H1 (cell line): ENCODE measurements around the gene NAMPT. TPM values are rescaled to one million over a fixed set of nuclear protein-coding genes. Genes with fewer than 3 reads are reported as not detected.

ENCODE experiments used
- CTCF ChIA-PET: fragments of 300-600 bp; sonication (Branson Sonifier 250); formaldehyde crosslinking; loops from one replicate; lab custom pipeline; 2021; ENCODE audit not compliant: partially characterized antibody; lab: Charles Lee
- POLR2A ChIA-PET: fragments of 300-600 bp; sonication (Branson Sonifier 250); formaldehyde crosslinking; loops from one replicate; lab custom pipeline; 2021; ENCODE audit warnings: inconsistent platforms; ENCODE audit not compliant: partially characterized antibody; lab: Charles Lee
- DNase-seq, 2 experiments: peaks; one replicate each; pipeline versions ENCODE4 v3.0.0 to v3.0.0-alpha.2; 2010 to 2022; ENCODE audit warnings: low spot score in 2 of 2, low read depth in 1 of 2, mixed read lengths in 1 of 2
- FAIRE-seq: peaks from 2 replicates; lab custom pipeline; 2011; peaks lifted over from hg19 to GRCh38; lab: Jason Lieb, UNC
- H2AFZ ChIP-seq: 2 replicates; pipeline ENCODE4 v1.8.1; 2012; ENCODE audit warnings: low read length, inconsistent platforms
- H2AK5ac ChIP-seq: 2 replicates; pipeline ENCODE4 v1.6.1; 2013; ENCODE audit warnings: low read depth, low read length
- H2BK120ac ChIP-seq: replicated peaks from 2 replicates; pipeline ENCODE3; 2013; ENCODE audit warnings: low read depth, low read length, inconsistent platforms
- H2BK12ac ChIP-seq: 2 replicates; pipeline ENCODE4 v1.6.1; 2013; ENCODE audit warnings: low read depth, low read length
- H2BK15ac ChIP-seq: 2 replicates; pipeline ENCODE4 v1.6.1; 2013; ENCODE audit warnings: low read length
- H2BK20ac ChIP-seq: 2 replicates; pipeline ENCODE4 v1.6.1; 2013; ENCODE audit warnings: low read length
- H2BK5ac ChIP-seq: 2 replicates; pipeline ENCODE4 v1.6.1; 2013; ENCODE audit warnings: low read depth, low read length
- H3K14ac ChIP-seq: 2 replicates; pipeline ENCODE4 v1.6.1; 2013; ENCODE audit warnings: inconsistent platforms; ENCODE audit not compliant: insufficient read length
- H3K18ac ChIP-seq: 2 replicates; pipeline ENCODE4 v1.6.1; 2013; ENCODE audit warnings: low read length; ENCODE audit errors: extremely low read depth
- H3K23ac ChIP-seq: 2 replicates; pipeline ENCODE4 v1.6.1; 2013; ENCODE audit warnings: inconsistent platforms; ENCODE audit not compliant: insufficient read length
- H3K23me2 ChIP-seq: 2 replicates; pipeline ENCODE4 v1.6.1; 2013; ENCODE audit warnings: low read depth, low read length
- H3K27ac ChIP-seq: 2 replicates; pipeline ENCODE4 v1.6.1; 2011; ENCODE audit warnings: low read depth, low read length, inconsistent platforms
- H3K27me3 ChIP-seq, 4 experiments: replicated peaks in 1 of 4; 1 replicate in 1 of 4; 2 replicates in 3 of 4; pipeline versions ENCODE4 v1.6.1 to v1.8.1; 2011 to 2013; ENCODE audit warnings: low read length in 3 of 4, mild to moderate bottlenecking in 3 of 4, inconsistent platforms in 2 of 4, mixed read lengths in 2 of 4, moderate library complexity in 1 of 4; ENCODE audit not compliant: control insufficient read depth in 3 of 4, insufficient read depth in 3 of 4; ENCODE audit errors: extremely low read depth in 1 of 4
- H3K36me3 ChIP-seq, 4 experiments: 2 replicates each; pipeline versions ENCODE4 v1.6.1 to v1.8.1; 2011 to 2013; ENCODE audit warnings: mild to moderate bottlenecking in 4 of 4, low read length in 3 of 4, moderate library complexity in 2 of 4, control low read depth in 1 of 4, inconsistent platforms in 1 of 4; ENCODE audit not compliant: insufficient read depth in 4 of 4, control insufficient read depth in 2 of 4
- H3K4ac ChIP-seq: replicated peaks from 2 replicates; pipeline ENCODE3; 2013; ENCODE audit warnings: low read length, low read depth, mixed read lengths, inconsistent platforms; ENCODE audit not compliant: insufficient read length
- H3K4me1 ChIP-seq, 4 experiments: replicated peaks in 1 of 4; 1 replicate in 1 of 4; 2 replicates in 3 of 4; pipeline versions ENCODE4 v1.6.1 to v1.8.1; 2011 to 2013; ENCODE audit warnings: low read length in 3 of 4, inconsistent platforms in 2 of 4, mixed read lengths in 1 of 4; ENCODE audit not compliant: insufficient read depth in 4 of 4, control insufficient read depth in 3 of 4
- H3K4me2 ChIP-seq, 2 experiments: 2 replicates each; pipeline versions ENCODE4 v1.6.1 to v1.8.1; 2011 to 2013; ENCODE audit warnings: low read depth in 2 of 2, low read length in 2 of 2, control low read depth in 1 of 2, inconsistent platforms in 1 of 2, mild to moderate bottlenecking in 1 of 2; ENCODE audit not compliant: insufficient read depth in 1 of 2
- H3K4me3 ChIP-seq, 4 experiments: fragments of 200-600, 300-600 bp in 1 of 4; sonication (generic), shearing (Covaris generic), sonication (Bioruptor Twin) in 1 of 4; 2 replicates each; pipeline versions ENCODE4 v1.5.1 to v1.8.1; 2011 to 2016; ENCODE audit warnings: low read length in 4 of 4, low read depth in 3 of 4, control low read depth in 2 of 4, inconsistent platforms in 2 of 4, mild to moderate bottlenecking in 2 of 4, mixed read lengths in 1 of 4, moderate library complexity in 1 of 4; ENCODE audit not compliant: insufficient read depth in 2 of 4; ENCODE audit errors: extremely low read depth in 1 of 4
- H3K56ac ChIP-seq: replicated peaks from 2 replicates; pipeline ENCODE3; 2013; ENCODE audit warnings: low read depth, mild to moderate bottlenecking, mixed read lengths, low read length, inconsistent platforms; ENCODE audit not compliant: insufficient read length
- H3K79me1 ChIP-seq: 2 replicates; pipeline ENCODE4 v1.6.1; 2013; ENCODE audit warnings: low read depth, low read length, control low read depth
- H3K79me2 ChIP-seq, 2 experiments: 2 replicates each; pipeline versions ENCODE4 v1.6.1 to v1.8.1; 2012 to 2013; ENCODE audit warnings: low read length in 2 of 2, mild to moderate bottlenecking in 2 of 2, inconsistent platforms in 1 of 2; ENCODE audit not compliant: insufficient read depth in 2 of 2, control insufficient read depth in 1 of 2
- H3K9ac ChIP-seq, 4 experiments: replicated peaks in 1 of 4; 1 replicate in 1 of 4; 2 replicates in 3 of 4; pipeline versions ENCODE4 v1.6.1 to v1.8.1; 2011 to 2013; ENCODE audit warnings: low read depth in 3 of 4, low read length in 3 of 4, control low read depth in 2 of 4, mild to moderate bottlenecking in 2 of 4, moderate library complexity in 2 of 4, inconsistent platforms in 1 of 4; ENCODE audit errors: extremely low read depth in 1 of 4
- H3K9me3 ChIP-seq, 2 experiments: 2 replicates each; pipeline versions ENCODE4 v1.6.1 to v1.8.1; 2012 to 2013; ENCODE audit warnings: mild to moderate bottlenecking in 2 of 2, moderate library complexity in 2 of 2, control low read depth in 1 of 2, inconsistent platforms in 1 of 2, low read depth in 1 of 2, low read length in 1 of 2, mixed read lengths in 1 of 2; ENCODE audit not compliant: insufficient read depth in 2 of 2
- H4K20me1 ChIP-seq, 2 experiments: replicated peaks in 1 of 2; 2 replicates each; pipeline versions ENCODE3 to v1.8.1; 2011 to 2013; ENCODE audit warnings: inconsistent platforms in 2 of 2, low read length in 2 of 2, mild to moderate bottlenecking in 1 of 2; ENCODE audit not compliant: insufficient read depth in 2 of 2, control insufficient read depth in 1 of 2
- H4K5ac ChIP-seq: 2 replicates; pipeline ENCODE4 v1.6.1; 2013; ENCODE audit warnings: low read length, low read depth, mixed read lengths, inconsistent platforms; ENCODE audit not compliant: insufficient read length
- H4K8ac ChIP-seq: 2 replicates; pipeline ENCODE4 v1.8.0; 2013; ENCODE audit warnings: mild to moderate bottlenecking, moderate library complexity, low read length, inconsistent platforms; ENCODE audit not compliant: insufficient read depth; ENCODE audit errors: extremely low read depth
- H4K91ac ChIP-seq: replicated peaks from 2 replicates; pipeline ENCODE3; 2013; ENCODE audit warnings: low read length, mixed read lengths, inconsistent platforms; ENCODE audit not compliant: insufficient read length
- CHD2 ChIP-seq: IDR thresholded peaks from 2 replicates; pipeline ENCODE4 v1.6.1; 2012; ENCODE audit warnings: low read length, improper control_type of control experiment
- CTBP2 ChIP-seq: IDR thresholded peaks from 2 replicates; pipeline ENCODE4 v1.7.0; 2011; ENCODE audit warnings: borderline replicate concordance, mild to moderate bottlenecking, moderate library complexity, mixed read lengths, low read length; ENCODE audit not compliant: insufficient read depth, insufficient read length
- HDAC6 ChIP-seq: IDR thresholded peaks from one replicate; pipeline ENCODE4 v1.7.1; 2012; ENCODE audit warnings: low read depth, mild to moderate bottlenecking, inconsistent platforms, low read length, moderate library complexity
- SAP30 ChIP-seq: fragments of 300-600 bp; sonication (generic); IDR thresholded peaks from 2 replicates; pipeline ENCODE4 v1.7.1; 2012; ENCODE audit warnings: low read length, moderate library complexity, mild to moderate bottlenecking, inconsistent platforms; ENCODE audit not compliant: insufficient read depth, insufficient replicate concordance
- SIN3A ChIP-seq, 2 experiments: IDR thresholded peaks in 1 of 2; conservative IDR thresholded peaks in 1 of 2; 2 replicates each; pipeline ENCODE4 v1.6.1; 2011 to 2012; ENCODE audit warnings: low read length in 2 of 2, improper control_type of control experiment in 1 of 2, low read depth in 1 of 2, mild to moderate bottlenecking in 1 of 2
- SIX5 ChIP-seq: IDR thresholded peaks from 2 replicates; pipeline ENCODE4 v1.6.1; 2011; ENCODE audit warnings: mild to moderate bottlenecking, low read depth, low read length
- SP1 ChIP-seq: IDR thresholded peaks from 2 replicates; pipeline ENCODE4 v1.6.1; 2011; ENCODE audit warnings: low read depth, low read length
- SP4 ChIP-seq: IDR thresholded peaks from 2 replicates; pipeline ENCODE4 v1.6.1; 2012; ENCODE audit warnings: low read length, inconsistent platforms
- WGBS, 2 experiments: shearing (Covaris generic) in 1 of 2; methylation state at CpG; one replicate each; pipeline versions ENCODE4 v1.1.6 to v1.1.7; 2013 to 2015; ENCODE audit warnings: low lambda C conversion rate in 2 of 2, mixed read lengths in 2 of 2, inconsistent platforms in 1 of 2, low coverage in 1 of 2, missing lambda C conversion rate in 1 of 2; ENCODE audit not compliant: insufficient replicate concordance in 2 of 2, insufficient coverage in 1 of 2, insufficient read length in 1 of 2; ENCODE audit errors: extremely low coverage in 1 of 2, missing lambda C conversion rate in 1 of 2; 5-methylcytosine and 5-hydroxymethylcytosine counted together
- polyA plus RNA-seq, 7 experiments: library from polyadenylated mRNA; depleted of rRNA in 3 of 7; stranded (reverse) in 5 of 7; unstranded in 2 of 7; fragments of >200 nt in 5 of 7; fragments of 200-250 nt in 2 of 7; gene quantifications; 1 replicate in 5 of 7; 2 replicates in 1 of 7; 4 replicates in 1 of 7; pipeline versions ENCODE4 v1.2.1 to v1.2.3, GENCODE V29; 2011 to 2013; ENCODE audit warnings: missing spikeins in 2 of 7, mixed read lengths in 2 of 7
- total RNA-seq: library from RNA; stranded (reverse); fragmentation: NEBNext Ultra II Directional; extraction: Animal tissue kit (Norgen Biotek cat#: 25700); gene quantifications from 2 replicates; pipeline ENCODE4 v1.2.1, GENCODE V29; 2021

Gene NAMPT
- total and polyA plus RNA-seq, 2 of the 8 experiments (the other 6 are each of a cell fraction or from before 2014, with no cell fraction given), result 15.4 to 95.9 TPM

DNA sequence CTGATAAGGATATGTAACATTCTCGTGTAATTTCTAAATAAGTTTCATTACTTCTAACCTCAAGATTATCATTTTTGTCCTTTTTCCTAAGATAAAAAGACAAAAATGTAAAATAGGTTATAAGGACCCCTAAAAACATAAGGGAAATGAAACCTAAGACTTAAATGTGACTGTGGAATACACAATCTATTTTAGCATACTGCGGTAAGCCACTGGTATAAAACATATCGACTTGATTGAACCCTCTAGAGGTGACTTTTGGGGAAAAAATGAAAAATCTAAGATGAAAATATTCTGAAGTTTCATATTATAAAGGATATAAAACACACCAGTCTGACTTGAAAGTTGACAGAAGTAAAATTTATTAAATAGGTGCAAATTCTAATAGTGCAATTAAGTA, 1.9 kb downstream of the NAMPT start:
- H2BK12ac ChIP-seq, result no peak overlapping the region
- peaks cover 10% of the 10 kb centered on the region for H3K23me2 ChIP-seq
- H3K36me3 ChIP-seq, result no peaks in the 10 kb centered on the region; a peak in 1 of 8 replicates
- no peak overlapping the region for H3K56ac ChIP-seq
- H3K79me2 ChIP-seq, result peaks cover 10 to 62% of the 10 kb centered on the region in 2 experiments; a peak in 3 of 4 replicates
- H3K4ac ChIP-seq, result no peak overlapping the region
- H3K27me3 ChIP-seq, result no peaks in the 10 kb centered on the region
- no peak overlapping the region for H4K8ac ChIP-seq
- no peak overlapping the region for H2BK15ac ChIP-seq
- no peaks in the 10 kb centered on the region; the same call in 1 of the 2 replicates for H3K79me1 ChIP-seq
- H4K20me1 ChIP-seq, result peaks cover 0 to 6% of the 10 kb centered on the region in 2 experiments
- H3K27ac ChIP-seq, result no peak overlapping the region
- POLR2A ChIA-PET, result no interaction called here
- WGBS, 2 experiments, result 92% methylated on average over 3 of the region's 3 CpGs; no CpG with 5 or more reads in 1 of the 2 experiments
- no peak overlapping the region for H3K23ac ChIP-seq
- peak overlapping the region in 1 of 2 experiments; percentile 99; a peak in 2 of 4 replicates for H3K4me2 ChIP-seq
- CTCF ChIA-PET, result no interaction called here
- no peak overlapping the region for H4K5ac ChIP-seq
- no peak overlapping the region for H3K18ac ChIP-seq
- H3K4me3 ChIP-seq, result peak overlapping the region in 1 of 4 experiments; percentile 80; a peak in 2 of 8 replicates
- H3K14ac ChIP-seq, result no peak overlapping the region
- no peak overlapping the region for H3K9ac ChIP-seq
- H2AK5ac ChIP-seq, result no peak overlapping the region
- TF ChIP-seq SP1 (no peak), SAP30 (no peak), SIX5 (no peak), SP4 (no peak), HDAC6 (no peak), SIN3A (conservative IDR thresholded peaks at IDR 0.05 in 1 of 2, IDR thresholded peaks at IDR 0.05 in 1 of 2; ENCODE audit: low read depth in 1 of 2, low read length in 2 of 2) (no peak), CHD2 (no peak), CTBP2 (no peak)
- no peak for DNase-seq
- peaks cover 0 to 2% (median under 1%) of the 10 kb centered on the region in 4 experiments; a peak in 3 of 7 replicates for H3K4me1 ChIP-seq
- FAIRE-seq, result no peak
- no peak overlapping the region for H4K91ac ChIP-seq
- no peak overlapping the region for H2AFZ ChIP-seq
- H2BK120ac ChIP-seq, result no peak overlapping the region
- no peak overlapping the region for H2BK20ac ChIP-seq
- no peaks in the 10 kb centered on the region for H3K9me3 ChIP-seq
- H2BK5ac ChIP-seq, result no peak overlapping the region
